Measurements from ENCODE around the gene KCNB1.

Gene KCNB1

GRCh38 chr20:49482621-49483017 is at the start of gene KCNB1:
KCNB1 (minus strand) TSS chr20:49482668; CDS start chr20:49482480, 188 bp downstream.
- peak within 1 kb of the TSS; percentile 38 for H3K4me3 Mint-ChIP-seq
- H3K27me3 Mint-ChIP-seq (ENCODE audit: low read depth), result peaks cover 56% of the 10 kb centered on the region
- no peaks in the 10 kb centered on the region for H3K36me3 Mint-ChIP-seq (ENCODE audit: low read depth)
- no peaks in the 10 kb centered on the region for H3K9me3 Mint-ChIP-seq
- H3K4me1 Mint-ChIP-seq (ENCODE audit: low read depth), result peaks cover 5% of the 10 kb centered on the region
- no peak within 1 kb of the TSS for H3K27ac Mint-ChIP-seq

GRCh38 chr20:49529470-49529869 is 47.0 kb upstream of the KCNB1 start:
- H3K36me3 Mint-ChIP-seq (ENCODE audit: low read depth), result no peaks in the 10 kb centered on the region
- peaks cover 6% of the 10 kb centered on the region for H3K4me1 Mint-ChIP-seq (ENCODE audit: low read depth)
- peaks cover 26% of the 10 kb centered on the region for H3K27me3 Mint-ChIP-seq (ENCODE audit: low read depth)
- peaks cover 5% of the 10 kb centered on the region for H3K9me3 Mint-ChIP-seq
- no peak overlapping the region for H3K27ac Mint-ChIP-seq
- no peak overlapping the region for H3K4me3 Mint-ChIP-seq

- Mint-ChIP-seq H3K27me3 (ENCODE audit: low read depth) (peaks cover 25% of the 10 kb centered on the region), H3K36me3 (ENCODE audit: low read depth) (no peaks in the 10 kb centered on the region), H3K4me3 (no peak overlapping the region), H3K27ac (no peak overlapping the region), H3K4me1 (ENCODE audit: low read depth) (no peaks in the 10 kb centered on the region), H3K9me3 (peaks cover 5% of the 10 kb centered on the region)
Observed at GRCh38 chr20:49526568-49526967, 44.1 kb upstream of the KCNB1 start.

- H3K27ac Mint-ChIP-seq, result no peak overlapping the region
- no peaks in the 10 kb centered on the region for H3K36me3 Mint-ChIP-seq (ENCODE audit: low read depth)
- no peaks in the 10 kb centered on the region for H3K4me1 Mint-ChIP-seq (ENCODE audit: low read depth)
- peaks cover 25% of the 10 kb centered on the region for H3K27me3 Mint-ChIP-seq (ENCODE audit: low read depth)
- no peak overlapping the region for H3K4me3 Mint-ChIP-seq
- H3K9me3 Mint-ChIP-seq, result peaks cover 5% of the 10 kb centered on the region
Observed at GRCh38 chr20:49526056-49526455, 43.6 kb upstream of the KCNB1 start.

DNA sequence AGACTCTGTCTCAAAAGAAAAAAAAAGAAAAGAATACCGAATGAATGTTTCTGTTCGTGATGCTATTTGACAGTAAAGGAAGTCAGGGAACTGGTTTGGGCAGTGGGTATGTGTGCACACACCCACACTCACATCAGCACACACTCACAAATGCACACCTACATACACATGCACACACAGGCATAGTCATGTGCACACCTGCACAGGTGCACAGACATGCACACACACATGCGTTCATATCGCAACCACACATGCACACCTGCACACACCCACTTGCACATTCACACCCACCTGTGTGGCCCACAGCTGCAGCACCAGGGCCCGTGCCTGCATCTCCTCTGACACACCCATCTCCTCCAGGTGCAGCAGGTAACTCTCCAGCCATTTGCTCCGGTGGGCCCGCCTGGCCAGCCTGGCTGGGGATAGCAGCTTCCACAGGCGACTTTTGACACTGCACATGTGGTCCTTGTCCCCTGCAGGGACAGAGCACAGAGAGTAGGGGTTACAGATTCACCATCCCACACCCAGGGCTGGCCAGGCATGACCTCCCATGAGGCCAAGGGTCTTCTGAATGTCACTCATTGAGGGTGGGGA is 41.4 kb upstream of the KCNB1 start:
- Mint-ChIP-seq H3K27me3 (ENCODE audit: low read depth) (peaks cover 22% of the 10 kb centered on the region), H3K36me3 (ENCODE audit: low read depth) (no peaks in the 10 kb centered on the region), H3K27ac (no peak overlapping the region), H3K4me1 (ENCODE audit: low read depth) (no peaks in the 10 kb centered on the region), H3K4me3 (no peak overlapping the region), H3K9me3 (peaks cover 5% of the 10 kb centered on the region)

DNA sequence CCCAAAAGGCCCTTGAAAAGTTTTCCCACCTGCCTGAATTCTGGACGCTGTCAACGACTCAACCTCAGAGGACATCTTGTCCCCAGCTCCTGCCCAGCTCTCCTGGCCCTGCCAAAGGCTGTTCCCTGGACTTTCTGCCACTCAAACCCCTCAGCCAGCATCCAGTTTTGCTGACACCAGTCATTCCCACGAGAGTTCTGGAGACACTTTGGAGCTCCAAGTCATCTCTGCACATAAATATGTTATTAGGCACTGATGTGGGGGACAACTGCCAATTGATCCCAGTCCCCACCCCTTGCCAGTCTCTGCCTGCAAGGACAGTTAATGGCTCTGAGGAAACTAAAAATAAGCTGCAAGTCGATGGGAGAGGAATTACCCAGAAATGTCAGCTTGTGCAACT is 38.9 kb upstream of the KCNB1 start:
- H3K9me3 Mint-ChIP-seq, result peaks cover 5% of the 10 kb centered on the region
- H3K36me3 Mint-ChIP-seq (ENCODE audit: low read depth), result no peaks in the 10 kb centered on the region
- peaks cover 26% of the 10 kb centered on the region for H3K27me3 Mint-ChIP-seq (ENCODE audit: low read depth)
- H3K4me1 Mint-ChIP-seq (ENCODE audit: low read depth), result no peaks in the 10 kb centered on the region
- no peak overlapping the region for H3K4me3 Mint-ChIP-seq
- H3K27ac Mint-ChIP-seq, result no peak overlapping the region

GRCh38 chr20:49519777-49520359 is 37.4 kb upstream of the KCNB1 start:
- Mint-ChIP-seq H3K27ac (no peak overlapping the region), H3K4me3 (no peak overlapping the region), H3K4me1 (ENCODE audit: low read depth) (no peaks in the 10 kb centered on the region), H3K27me3 (ENCODE audit: low read depth) (peaks cover 32% of the 10 kb centered on the region), H3K36me3 (ENCODE audit: low read depth) (no peaks in the 10 kb centered on the region), H3K9me3 (peaks cover 4% of the 10 kb centered on the region)

GRCh38 chr20:49519212-49519712 is 36.8 kb upstream of the KCNB1 start:
- Mint-ChIP-seq H3K27me3 (ENCODE audit: low read depth) (peaks cover 34% of the 10 kb centered on the region), H3K4me1 (ENCODE audit: low read depth) (no peaks in the 10 kb centered on the region), H3K36me3 (ENCODE audit: low read depth) (no peaks in the 10 kb centered on the region), H3K9me3 (no peaks in the 10 kb centered on the region), H3K4me3 (no peak overlapping the region), H3K27ac (no peak overlapping the region)

DNA sequence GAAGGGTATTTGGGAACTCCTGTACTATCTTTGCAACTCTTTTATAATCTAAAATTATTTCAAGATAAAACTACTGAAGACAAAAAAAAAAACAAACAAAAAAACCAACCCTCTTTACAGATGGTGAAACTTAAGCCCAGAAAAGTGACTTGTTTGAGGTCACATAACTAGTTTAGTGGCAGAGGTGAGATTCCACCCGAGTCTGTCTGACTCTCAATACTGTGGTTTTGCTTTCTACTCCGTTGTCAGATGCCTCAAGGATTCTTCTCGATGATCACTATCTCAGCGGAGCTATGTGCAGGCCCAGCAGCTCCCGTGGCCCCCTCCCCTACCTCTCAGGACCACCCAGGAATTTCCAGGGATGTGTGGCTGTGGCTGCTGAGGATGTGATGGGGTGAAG is 36.1 kb upstream of the KCNB1 start:
- no peaks in the 10 kb centered on the region for H3K9me3 Mint-ChIP-seq
- H3K4me3 Mint-ChIP-seq, result no peak overlapping the region
- H3K27me3 Mint-ChIP-seq (ENCODE audit: low read depth), result peaks cover 34% of the 10 kb centered on the region
- no peak overlapping the region for H3K27ac Mint-ChIP-seq
- no peaks in the 10 kb centered on the region for H3K36me3 Mint-ChIP-seq (ENCODE audit: low read depth)
- H3K4me1 Mint-ChIP-seq (ENCODE audit: low read depth), result no peaks in the 10 kb centered on the region

- Mint-ChIP-seq H3K4me1 (ENCODE audit: low read depth) (no peaks in the 10 kb centered on the region), H3K27me3 (ENCODE audit: low read depth) (peaks cover 31% of the 10 kb centered on the region), H3K4me3 (no peak overlapping the region), H3K36me3 (ENCODE audit: low read depth) (no peaks in the 10 kb centered on the region), H3K27ac (no peak overlapping the region), H3K9me3 (no peaks in the 10 kb centered on the region)
Observed at GRCh38 chr20:49517805-49518100, 35.3 kb upstream of the KCNB1 start.

DNA sequence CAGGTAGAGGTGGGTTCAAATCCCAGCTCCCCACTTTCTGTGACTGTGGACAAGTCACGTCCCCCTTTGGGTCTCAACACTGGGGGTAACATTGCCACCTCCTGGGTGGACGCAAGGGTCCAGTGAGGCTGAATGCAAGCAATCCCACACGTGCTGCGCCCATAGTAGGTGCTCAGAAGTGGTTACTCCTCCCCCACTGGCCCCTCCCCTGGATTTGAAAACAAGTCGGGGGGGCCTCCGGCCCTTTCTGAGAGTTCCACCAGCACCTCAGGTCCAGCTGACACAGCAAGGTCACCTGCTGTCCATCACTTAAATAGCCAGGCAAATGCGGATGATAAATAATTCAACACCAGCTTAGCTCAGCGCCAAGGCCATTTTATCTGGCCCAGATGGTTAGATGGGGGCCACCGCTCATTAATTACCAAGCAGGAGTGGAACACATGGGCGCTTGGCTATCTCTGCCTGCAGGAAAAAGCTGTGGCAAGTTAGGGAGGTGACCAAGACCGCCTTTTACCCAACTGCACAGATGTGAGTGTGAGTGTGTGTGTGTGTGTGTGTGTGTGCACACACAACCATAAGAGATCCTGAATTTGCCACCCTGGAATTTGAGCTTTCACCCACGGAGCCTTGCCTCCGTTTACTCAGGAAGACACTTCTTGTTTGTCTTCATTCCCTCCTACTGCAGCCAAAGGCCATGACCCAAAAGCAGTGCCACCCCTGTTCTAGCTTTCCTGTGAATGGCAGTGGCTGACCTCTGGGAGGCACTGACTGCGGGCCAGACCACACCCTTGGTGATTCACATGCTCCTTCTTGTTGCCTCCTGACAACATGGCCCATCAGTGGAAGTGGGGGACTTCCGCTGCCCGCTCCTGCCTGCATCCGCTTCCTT is 34.7 kb upstream of the KCNB1 start:
- Mint-ChIP-seq H3K27ac (no peak overlapping the region), H3K36me3 (ENCODE audit: low read depth) (no peaks in the 10 kb centered on the region), H3K4me1 (ENCODE audit: low read depth) (no peaks in the 10 kb centered on the region), H3K9me3 (no peaks in the 10 kb centered on the region), H3K27me3 (ENCODE audit: low read depth) (peaks cover 28% of the 10 kb centered on the region), H3K4me3 (no peak overlapping the region)

- Mint-ChIP-seq H3K36me3 (ENCODE audit: low read depth) (no peaks in the 10 kb centered on the region), H3K27ac (no peak overlapping the region), H3K4me1 (ENCODE audit: low read depth) (no peaks in the 10 kb centered on the region), H3K9me3 (no peaks in the 10 kb centered on the region), H3K27me3 (ENCODE audit: low read depth) (peaks cover 28% of the 10 kb centered on the region), H3K4me3 (no peak overlapping the region)
Observed at GRCh38 chr20:49515586-49515985, 33.1 kb upstream of the KCNB1 start.

DNA sequence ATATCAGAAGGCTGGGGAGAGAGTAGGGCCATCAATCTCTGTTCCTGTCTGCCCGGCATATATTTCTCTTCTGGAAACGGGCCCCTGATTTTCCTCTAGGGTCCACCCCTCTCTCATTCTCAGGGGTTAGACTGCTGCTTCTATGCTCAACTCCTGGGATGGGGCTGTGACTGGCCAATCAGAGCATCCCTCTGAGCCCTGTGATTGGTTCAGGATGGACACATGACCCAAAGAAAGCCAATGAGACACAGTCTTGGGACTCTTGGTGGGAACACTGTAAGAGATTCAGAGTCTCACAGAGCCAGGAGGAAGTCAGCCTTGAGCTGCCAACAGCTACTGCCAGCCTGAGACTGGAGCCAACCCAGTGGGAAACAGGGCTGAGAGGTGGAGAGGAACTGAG is 31.0 kb upstream of the KCNB1 start:
- Mint-ChIP-seq H3K9me3 (no peaks in the 10 kb centered on the region), H3K27me3 (ENCODE audit: low read depth) (peaks cover 39% of the 10 kb centered on the region), H3K4me3 (no peak overlapping the region), H3K36me3 (ENCODE audit: low read depth) (no peaks in the 10 kb centered on the region), H3K4me1 (ENCODE audit: low read depth) (no peaks in the 10 kb centered on the region), H3K27ac (no peak overlapping the region)

DNA sequence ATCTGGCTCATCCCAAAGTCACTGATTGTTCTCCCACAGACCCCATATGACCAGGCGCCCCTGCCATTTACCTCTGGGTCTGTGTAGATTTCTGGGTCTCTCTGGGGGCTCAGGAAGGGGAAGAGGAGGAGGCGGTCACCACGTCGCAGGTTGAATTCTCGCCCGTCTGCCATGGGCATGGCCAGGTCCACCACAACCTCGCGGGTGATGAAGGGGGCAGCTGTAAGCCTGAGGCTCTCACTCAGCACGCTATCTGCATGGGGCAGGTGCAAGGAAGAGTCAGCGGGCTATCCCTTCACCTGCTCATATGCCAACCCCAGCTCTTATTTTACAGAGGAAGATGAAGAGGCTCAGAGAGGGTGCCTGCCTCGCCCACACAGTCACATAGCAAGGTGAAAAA is 30.5 kb upstream of the KCNB1 start:
- Mint-ChIP-seq H3K36me3 (ENCODE audit: low read depth) (no peaks in the 10 kb centered on the region), H3K27ac (no peak overlapping the region), H3K4me1 (ENCODE audit: low read depth) (no peaks in the 10 kb centered on the region), H3K9me3 (no peaks in the 10 kb centered on the region), H3K27me3 (ENCODE audit: low read depth) (peaks cover 39% of the 10 kb centered on the region), H3K4me3 (no peak overlapping the region)

All from T-helper 1 cell treated with Interleukin-12 subunit alpha and Interleukin-12 subunit beta and Interleukin-4 antibody, amounts not matched to agents 30 μg/mL and 1 μg/mL, for 36 hours (primary cell).